ENCODE results near the gene ANKRD44. TPM values are rescaled to one million over a fixed set of nuclear protein-coding genes. Genes with fewer than 3 reads are reported as not detected.

The ANKRD44 gene
- polyA plus RNA-seq, 4 donors = 12.0 to 25.5 (median 12.4) TPM

DNA sequence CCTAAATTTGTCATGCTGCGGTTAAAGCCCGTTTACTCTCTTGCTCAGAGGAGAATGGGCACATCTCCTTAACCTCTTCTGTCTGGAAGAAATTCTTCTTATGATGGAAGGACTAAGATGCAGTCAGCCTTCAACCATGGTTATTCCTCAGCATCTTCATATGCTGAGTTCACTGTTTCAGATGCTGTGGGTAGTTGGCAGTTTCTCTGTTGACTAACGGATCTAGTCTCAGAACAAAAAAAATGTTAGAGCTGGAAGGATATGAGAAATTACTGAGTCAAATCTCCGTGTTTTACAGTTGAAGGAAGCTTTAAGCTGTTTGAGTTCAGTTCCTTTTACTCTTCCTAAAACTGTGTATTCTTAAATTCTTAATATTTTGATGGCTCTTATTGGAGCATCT is 340.5 kb downstream of the ANKRD44 start:
- no peak for DNase-seq (ENCODE audit: low read depth in 4 of 4, low spot score in 3 of 4)

DNA sequence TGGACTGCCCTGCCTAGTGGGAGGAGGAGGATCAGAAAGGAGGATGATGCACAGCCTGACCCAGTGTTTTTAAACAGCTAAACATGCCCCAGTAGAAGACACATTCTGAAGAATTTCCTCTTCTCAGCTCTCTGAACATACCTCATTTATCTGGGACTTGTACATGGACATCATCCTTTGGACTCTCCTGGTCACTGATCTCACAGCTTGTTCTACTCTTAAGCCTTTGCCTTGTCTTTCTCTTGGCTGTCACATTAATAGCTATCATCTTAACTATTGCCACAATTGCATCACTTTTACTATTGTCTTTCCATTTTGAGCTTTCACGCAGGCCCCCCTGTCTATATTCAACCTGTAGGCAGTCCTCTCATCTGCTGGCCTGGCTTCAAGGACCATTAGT is 342.1 kb downstream of the ANKRD44 start:
- DNase-seq (ENCODE audit: low read depth in 4 of 4, low spot score in 3 of 4) = no peak

DNA sequence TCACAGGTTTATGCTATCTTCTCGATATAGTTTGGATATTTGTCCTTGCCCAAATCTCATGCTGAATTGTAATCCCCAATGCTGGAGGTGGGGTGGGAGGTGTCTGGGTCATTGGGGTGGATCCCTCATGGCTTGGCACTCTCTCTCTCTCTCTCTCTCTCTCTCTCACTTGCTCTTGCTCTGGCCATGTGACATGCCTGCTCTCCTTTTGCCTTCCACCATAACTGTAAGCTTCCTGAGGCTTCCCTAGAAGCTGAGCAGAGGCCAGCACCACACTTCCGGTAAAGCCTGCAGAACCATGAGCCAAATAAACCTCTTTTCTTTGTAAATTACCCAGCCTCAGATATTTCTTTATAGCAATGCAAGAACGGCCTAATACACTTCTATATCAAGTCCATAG is 342.8 kb downstream of the ANKRD44 start:
- DNase-seq (ENCODE audit: low read depth in 4 of 4, low spot score in 3 of 4) = no peak

DNA sequence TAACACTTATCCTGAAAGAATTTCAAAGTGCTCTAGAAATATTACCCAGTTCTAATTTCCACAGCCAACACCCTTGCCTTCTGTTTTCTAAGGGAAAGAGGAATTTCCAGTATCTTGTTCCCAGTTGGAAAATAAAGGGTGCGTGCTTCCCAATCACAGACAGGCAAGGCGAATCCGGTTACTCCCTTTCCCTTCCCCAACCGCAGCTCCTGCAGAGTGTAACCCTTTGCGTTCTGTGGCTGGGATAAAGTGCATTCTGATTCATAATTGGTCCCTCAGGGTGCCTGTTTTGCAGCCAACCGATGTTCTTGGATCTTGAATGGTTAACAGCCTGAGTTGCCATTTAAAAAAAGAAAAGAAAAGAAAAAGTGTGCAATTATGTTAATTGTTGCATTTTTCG is 343.5 kb downstream of the ANKRD44 start:
- DNase-seq (ENCODE audit: low read depth in 4 of 4, low spot score in 3 of 4) = no peak

DNA sequence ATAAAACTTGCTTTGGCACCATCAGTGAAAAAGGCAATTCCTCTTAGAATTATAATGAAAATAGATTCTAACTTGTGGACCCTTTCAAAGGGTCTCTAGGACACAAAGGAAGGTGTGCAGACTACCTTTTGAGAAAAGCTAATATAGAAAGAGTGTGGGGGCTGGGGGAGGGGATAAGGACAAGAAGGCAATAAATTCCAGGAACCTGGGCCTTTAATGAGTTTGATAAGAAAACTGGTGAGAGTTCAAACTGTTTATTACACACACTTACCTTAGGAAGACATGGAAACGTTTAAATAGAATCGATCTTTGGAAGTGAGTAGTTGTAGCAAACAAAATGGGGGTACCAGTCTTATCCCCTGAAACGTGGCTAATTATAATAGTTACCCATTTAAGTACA is 344.5 kb downstream of the ANKRD44 start:
- no peak for DNase-seq (ENCODE audit: low read depth in 4 of 4, low spot score in 3 of 4)

DNA sequence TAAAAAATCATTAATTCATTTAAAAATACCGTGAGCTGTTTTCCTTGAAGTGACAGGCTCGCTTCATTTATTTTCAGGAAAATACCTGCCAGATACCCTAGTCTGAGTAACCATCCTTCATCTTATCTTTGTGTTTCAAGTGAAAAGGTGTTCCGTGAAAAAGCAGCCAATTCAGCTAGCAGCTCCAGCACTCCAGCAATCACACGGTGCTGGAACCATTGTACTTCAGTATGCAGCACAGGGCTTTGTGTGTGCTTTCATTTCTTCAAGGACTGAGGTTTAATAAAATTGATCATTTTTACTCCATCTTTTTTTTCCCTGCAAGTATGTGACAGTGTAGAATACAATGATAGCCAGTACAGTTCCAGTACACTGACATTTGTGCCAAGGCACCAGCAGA is 344.9 kb downstream of the ANKRD44 start:
- no peak for DNase-seq (ENCODE audit: low read depth in 4 of 4, low spot score in 3 of 4)

DNA sequence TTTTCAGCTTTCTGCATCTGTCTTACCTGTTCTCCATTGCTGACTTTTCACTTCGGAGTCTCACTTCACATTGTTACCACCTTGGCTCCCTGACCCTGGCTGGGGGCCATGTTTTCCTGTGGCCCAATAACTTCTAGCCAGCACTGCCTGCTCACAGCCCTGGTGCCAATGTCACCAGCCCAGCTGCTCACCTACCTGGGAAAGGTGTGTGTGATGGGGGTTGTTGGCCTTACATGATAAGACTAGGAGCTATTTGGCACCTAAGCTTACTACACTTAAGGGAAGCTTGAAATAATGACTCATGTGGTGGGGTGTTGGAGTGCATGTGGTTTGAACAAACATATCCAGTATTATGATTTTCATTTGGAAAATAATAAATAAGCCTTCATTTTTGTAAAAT is 346.6 kb downstream of the ANKRD44 start:
- DNase-seq (ENCODE audit: low read depth in 4 of 4, low spot score in 3 of 4) = no peak

DNA sequence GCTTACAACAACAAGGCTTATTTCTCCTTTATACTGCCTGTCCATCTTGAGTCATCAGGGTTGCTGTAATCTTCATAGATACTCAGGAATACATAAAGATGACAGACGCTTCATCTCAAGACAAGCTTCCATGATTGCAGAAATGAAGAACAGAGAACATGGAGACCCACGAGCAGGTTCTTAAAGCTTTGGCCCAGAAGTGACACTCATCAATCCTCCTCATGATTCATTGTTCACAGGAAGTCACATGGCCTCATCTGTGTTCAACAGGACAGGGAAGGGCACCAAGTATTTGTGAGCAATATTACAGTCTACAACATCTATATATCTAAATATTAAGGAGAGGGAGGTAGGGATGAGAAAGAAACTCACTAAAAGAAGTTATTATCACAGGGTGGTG is 347.5 kb downstream of the ANKRD44 start:
- DNase-seq (ENCODE audit: low read depth in 4 of 4, low spot score in 3 of 4) = no peak

DNA sequence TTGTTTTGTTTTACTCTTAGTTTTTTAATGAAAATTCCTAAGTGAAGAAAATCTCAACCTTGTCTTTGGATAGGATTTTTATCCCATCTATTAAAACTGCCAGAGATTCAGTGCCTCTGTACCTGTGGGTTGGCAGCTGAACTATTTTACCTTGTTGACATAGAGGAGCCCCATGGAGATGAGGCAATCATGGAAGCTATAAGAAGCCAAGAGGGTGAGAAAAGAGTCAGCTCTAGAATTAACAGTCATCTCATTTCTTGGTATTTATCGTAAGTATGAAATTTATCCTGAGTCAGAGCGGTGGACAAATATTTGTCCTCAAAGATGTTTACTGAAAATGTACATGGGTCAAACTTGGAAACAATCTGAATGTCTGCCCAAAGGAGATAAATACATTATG is 348.3 kb downstream of the ANKRD44 start:
- DNase-seq (ENCODE audit: low read depth in 4 of 4, low spot score in 3 of 4) = no peak

DNA sequence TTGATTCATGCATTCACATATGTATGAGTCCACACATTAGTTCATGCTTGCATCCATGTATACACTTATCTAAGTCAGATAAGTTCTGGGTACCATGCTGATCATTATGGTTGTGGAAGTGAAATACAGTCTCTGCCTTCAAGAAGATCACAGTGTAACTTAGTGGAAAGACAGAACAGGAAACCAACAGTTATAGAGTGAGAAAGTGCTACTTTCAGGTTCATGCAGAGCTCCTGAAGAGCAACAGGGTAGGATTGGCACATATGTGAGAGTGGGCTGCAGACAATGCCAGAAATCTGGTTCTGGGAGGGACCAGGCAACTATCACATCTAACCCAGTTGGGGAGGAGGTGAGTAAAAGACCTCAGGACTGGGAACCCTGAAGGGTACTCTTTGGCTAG is 348.7 kb downstream of the ANKRD44 start:
- no peak for DNase-seq (ENCODE audit: low read depth in 4 of 4, low spot score in 3 of 4)

DNA sequence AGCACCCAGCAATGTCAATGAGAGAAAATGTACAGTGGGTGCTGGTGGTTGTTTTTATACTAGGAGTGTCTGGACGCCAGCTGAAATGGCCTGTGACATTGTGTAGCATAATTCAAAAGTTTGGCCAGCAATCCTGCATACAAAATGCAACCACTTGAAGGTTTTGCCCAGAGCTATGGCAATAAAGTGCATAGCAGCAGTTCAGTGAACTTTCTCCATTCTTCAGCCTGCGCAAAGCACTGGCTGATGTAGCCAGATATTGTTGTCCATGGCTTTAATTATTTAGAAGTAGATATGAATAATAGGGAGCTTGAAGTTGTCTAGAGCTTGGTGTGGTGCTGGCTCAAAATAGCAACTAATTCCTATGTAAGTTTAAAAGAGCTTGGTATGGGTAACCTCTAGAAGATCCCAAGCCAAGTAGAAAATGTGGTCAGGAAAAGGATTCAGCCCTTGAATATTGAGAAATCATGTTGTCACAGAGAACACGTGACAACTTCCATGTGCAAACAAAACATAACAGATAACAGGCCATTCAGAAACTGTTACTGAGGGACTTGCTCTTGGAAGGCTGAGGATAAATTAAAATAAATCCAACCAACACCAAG is 350.7 kb downstream of the ANKRD44 start:
- DNase-seq (ENCODE audit: low read depth in 4 of 4, low spot score in 3 of 4) = no peak

DNA sequence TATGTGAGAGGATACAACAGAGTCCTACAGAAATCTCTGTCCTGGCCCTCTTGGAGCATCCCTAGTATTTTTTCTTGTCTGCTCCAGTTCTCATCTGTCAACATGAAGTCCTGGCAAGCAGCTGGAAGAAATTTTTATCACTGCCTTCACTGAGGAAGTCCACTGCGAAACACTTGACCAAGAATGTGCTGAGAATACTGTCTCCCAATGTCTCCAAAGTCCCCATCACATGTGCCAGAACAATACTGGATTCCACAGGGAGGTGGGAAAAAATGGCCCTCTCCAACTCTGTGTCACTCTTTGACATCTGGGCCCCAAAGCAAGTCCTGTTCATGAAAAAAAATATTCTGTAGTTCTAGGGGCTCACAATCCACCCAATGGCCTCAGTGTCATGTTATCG is 351.3 kb downstream of the ANKRD44 start:
- DNase-seq (ENCODE audit: low read depth in 4 of 4, low spot score in 3 of 4) = no peak

DNA sequence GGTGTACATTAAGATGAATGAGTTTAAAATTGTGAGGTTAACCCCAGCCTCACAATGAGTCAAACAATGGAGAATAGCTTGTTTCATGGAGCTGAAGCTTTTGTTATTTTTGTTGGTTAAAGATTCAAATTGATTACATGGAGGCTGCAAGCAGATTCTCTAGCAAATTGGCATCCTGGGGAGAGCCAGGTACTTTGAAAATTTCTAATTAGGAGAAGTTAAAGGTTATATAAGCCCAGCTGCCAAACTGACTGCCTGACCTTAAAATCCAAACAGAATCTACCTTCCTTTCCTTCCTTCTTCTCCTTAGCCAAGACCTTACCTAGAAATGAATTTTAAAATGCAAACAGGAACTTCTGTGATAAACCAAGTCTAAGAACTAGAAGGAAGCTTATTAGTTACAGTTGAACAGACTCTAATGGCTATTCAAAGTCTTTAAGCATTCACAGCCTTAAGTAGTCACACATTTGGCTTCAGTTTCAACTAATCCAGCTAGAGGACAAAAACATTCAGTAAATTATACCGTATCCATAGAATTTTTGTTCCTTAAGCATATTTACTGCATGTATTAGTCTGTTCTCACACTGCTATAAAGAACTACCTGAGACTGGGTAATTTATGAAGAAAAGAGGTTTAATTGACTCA is 352.6 kb downstream of the ANKRD44 start:
- DNase-seq (ENCODE audit: low read depth in 4 of 4, low spot score in 3 of 4) = no peak

DNA sequence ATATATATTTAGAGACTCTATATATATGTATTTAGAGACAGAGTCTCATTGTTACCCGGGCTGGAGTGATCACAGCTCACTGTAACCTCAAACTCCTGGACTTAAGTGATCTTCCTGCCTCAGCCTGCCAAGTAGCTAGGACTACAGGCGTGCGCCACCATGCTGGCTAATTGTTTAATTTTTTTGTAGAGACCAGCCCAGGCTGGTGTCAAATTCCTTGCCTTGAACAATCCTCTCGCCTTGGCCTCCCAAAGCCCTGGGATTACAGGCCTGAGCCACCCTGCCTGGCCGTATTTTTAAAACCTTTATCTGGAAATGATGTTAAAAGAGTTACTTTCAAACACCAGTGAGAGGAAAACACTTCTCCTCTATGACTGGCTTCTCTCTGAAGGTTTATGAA is 353.1 kb downstream of the ANKRD44 start:
- no peak for DNase-seq (ENCODE audit: low read depth in 4 of 4, low spot score in 3 of 4)

DNA sequence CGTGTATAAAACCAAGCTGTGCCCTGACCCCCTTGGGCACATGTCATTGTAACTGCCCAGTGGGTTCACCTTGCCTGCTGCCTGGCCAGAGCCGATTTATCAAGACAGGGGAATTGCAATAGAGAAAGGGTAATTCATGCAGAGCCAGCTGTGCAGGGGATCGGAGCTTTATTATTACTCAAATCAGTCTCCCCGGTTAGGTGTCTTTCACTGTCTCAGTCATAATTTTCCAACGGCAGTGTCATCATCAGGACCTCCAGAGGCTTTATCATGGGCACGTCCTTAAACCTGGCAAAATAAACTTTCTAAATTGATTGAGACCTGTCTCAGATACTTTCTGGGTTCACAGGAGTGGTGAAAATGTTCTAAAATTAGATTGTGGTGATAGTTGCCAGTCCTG is 354.5 kb downstream of the ANKRD44 start:
- DNase-seq (ENCODE audit: low read depth in 4 of 4, low spot score in 3 of 4) = no peak

DNA sequence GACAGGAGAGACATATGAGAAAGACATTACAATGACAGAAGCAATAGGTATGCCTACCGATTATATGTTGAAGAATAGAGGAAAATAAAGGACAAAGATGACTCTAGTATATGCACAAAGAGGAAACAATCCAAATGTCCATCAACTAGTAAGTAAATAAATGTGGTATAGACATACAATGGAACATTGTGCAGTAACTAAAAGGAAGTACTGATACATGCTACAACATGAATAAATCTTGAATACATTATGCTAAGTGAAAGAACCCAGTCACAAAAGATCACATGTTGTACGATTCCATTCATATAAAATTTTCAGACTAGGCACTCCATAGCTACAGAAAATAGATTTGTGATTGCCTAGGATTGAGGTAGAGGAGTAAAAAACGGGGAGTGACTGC is 355.5 kb downstream of the ANKRD44 start:
- DNase-seq (ENCODE audit: low read depth in 4 of 4, low spot score in 3 of 4) = no peak

DNA sequence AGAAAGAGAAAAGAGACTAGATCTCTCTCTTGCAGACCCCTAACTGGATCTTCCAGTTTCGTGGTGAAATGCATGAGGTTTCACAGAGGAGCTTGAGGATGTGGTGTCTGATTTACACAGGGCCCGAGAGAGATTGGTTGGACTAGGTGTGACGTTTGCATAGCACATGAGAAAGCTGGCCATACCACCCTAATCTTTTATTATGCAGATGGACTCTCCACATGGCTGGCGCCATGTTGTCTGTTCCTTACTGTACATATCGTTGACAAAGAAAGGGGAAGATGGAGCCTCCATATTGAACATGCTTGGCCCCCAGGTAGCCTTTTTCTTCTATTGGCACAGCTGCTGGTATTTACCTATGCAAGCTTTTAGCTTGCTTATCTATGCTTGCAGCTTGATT is 356.6 kb downstream of the ANKRD44 start:
- no peak for DNase-seq (ENCODE audit: low read depth in 4 of 4, low spot score in 3 of 4)

DNA sequence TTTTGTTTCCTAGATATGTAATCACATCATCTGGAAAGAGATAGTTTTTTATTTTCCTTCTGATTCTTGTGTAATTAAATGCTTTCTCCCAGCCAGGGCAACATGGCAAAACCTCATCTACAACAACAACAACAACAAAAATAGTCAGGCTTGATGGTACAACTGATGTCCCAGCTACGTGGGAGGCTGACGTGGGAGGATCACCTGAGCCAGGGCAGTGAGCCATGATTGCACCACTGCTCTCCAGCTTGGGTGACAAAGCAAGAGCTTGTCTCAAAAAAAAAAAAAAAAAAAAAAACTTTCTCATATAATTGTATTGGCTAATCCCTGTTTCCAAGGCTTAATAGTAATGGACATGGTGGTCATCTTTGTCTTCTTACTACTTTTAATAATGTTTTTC is 357.6 kb downstream of the ANKRD44 start:
- DNase-seq (ENCODE audit: low read depth in 4 of 4, low spot score in 3 of 4) = no peak

DNA sequence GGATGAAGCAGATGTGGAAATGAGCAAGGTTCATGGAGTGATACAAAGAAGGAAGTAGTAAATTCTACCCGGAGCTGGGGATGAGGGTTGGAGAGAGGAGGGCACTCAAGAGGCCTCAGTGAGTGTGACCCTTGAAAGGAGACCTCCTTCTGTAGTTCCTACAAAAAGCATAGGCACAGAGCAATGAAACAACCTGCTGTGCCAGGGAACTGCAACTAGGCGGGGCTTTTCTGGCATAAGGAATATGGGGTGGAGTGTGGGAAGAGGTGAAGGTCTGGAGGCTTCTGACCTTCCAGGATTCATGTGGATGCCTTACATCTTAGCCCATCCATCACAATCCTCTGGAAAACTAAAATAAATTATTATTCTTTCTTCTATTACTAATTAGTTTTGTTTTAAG is 358.6 kb downstream of the ANKRD44 start:
- no peak for DNase-seq (ENCODE audit: low read depth in 4 of 4, low spot score in 3 of 4)

DNA sequence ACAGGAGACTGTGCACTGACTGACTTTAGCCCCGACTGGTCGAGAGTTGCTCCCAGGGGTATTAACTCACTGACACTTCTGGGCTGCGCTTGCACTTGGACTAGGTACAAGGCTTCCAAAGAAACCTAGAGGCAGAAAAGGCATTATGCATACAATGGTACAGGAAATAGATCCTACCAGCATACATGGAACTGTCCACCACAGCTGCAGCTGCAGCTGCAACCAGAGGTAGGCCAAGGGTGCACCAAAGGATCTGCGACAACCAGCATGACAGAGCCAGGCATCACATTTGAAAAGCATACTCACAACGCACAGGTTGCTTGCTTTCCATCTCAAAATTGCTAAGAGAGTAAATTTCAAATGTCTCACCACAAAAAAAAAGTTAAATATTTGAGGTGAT is 361.5 kb downstream of the ANKRD44 start:
- DNase-seq (ENCODE audit: low read depth in 4 of 4, low spot score in 3 of 4) = no peak

DNA sequence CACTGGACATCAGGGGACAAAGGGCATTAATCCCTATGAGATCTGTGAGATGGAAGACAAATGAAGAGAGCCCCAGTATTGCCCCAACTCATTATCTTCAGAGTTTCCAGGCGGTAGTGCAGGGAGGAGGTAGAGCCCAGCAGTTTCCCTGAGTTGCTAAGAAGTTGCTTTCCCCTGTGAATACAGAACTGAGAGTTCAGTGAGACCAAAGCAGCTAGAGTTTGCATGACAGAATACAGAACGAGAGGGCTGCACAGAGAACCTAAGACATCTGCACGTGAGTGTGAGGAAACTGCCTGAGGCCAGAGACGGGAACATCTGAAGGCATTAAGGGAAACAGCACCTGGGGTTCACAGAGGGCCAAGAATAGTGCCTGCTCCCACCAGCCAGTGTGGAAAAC is 366.0 kb downstream of the ANKRD44 start:
- no peak for DNase-seq (ENCODE audit: low read depth in 4 of 4, low spot score in 3 of 4)

DNA sequence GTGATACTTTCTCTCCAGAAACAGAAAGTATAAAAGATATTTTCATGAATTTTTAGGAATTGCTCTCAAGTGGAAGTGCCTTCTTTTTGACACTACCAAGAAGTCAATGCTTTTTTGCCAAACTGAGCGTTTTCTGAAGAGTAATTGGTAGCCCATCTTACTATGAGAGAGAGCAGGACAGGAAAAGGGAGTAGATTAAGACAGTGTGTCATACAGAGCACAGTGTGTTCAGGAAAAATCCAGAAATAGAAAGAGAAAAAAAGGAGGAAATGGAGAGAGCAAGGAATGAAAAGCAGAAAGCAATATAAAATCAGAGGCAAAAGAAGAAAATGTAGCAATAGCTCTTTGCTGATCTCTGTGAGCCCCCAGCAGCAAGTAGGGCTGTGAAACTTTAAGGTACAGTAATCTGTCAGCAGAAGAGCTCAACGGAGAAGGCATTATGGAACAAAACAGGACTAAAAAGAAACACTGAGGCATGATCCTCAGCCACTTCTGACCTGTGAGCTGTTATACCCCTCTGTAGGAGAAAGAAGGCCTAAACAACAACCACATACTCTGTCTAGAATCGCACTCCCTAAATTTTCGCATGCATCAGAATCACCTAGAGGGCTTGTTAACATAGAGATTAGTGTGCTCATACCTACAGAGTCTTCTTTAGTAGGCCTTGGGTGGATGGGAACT is 369.0 kb downstream of the ANKRD44 start:
- no peak for DNase-seq (ENCODE audit: low read depth in 4 of 4, low spot score in 3 of 4)

All from left renal pelvis (tissue), 4 donors.